ENCODE measurements around the gene MAGEB10. TPM values are rescaled to one million over a fixed set of nuclear protein-coding genes. Genes with fewer than 3 reads are reported as not detected.

MAGEB10 gene
- not detected for total RNA-seq
- long read RNA-seq: 0 reads

DNA sequence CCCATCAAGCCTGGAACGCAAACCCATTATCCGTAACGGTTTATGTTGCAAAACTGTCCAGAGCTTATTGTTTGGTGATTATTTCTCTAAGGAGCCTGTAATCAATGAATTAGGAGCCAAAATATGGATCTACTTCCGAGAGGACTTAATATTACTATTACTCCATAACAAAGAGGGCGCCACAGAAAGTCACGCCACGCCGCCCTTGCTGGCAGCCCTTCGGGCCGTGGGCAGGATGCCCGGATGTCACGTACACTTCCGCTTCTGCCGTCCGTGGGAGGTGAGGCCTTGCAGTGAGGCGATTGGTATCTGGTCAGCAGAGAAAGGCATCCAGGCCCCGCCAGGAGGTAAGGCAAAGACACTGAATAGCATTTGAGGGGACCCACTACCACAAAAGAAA, at the start of gene MAGEB10:
TSS of gene MAGEB10 (plus strand) at position 301 of the 400 bp plus-strand sequence. CDS start 13,317 bp downstream, outside the sequence.
- DNase-seq: no peak
- intact Hi-C loops (cut with micrococcal nuclease): no loop called here
- Histone ChIP-seq H3K27me3 (ENCODE audit: low read depth) (no peaks in the 10 kb centered on the region), H3K4me3 (no peak within 1 kb of the TSS), H3K27ac (replicated peaks) (no peak within 1 kb of the TSS), H3K4me1 (no peaks in the 10 kb centered on the region), H3K9me3 (replicated peaks) (no peaks in the 10 kb centered on the region), H3K36me3 (no peaks in the 10 kb centered on the region)
- TF ChIP-seq, protein P1, sequence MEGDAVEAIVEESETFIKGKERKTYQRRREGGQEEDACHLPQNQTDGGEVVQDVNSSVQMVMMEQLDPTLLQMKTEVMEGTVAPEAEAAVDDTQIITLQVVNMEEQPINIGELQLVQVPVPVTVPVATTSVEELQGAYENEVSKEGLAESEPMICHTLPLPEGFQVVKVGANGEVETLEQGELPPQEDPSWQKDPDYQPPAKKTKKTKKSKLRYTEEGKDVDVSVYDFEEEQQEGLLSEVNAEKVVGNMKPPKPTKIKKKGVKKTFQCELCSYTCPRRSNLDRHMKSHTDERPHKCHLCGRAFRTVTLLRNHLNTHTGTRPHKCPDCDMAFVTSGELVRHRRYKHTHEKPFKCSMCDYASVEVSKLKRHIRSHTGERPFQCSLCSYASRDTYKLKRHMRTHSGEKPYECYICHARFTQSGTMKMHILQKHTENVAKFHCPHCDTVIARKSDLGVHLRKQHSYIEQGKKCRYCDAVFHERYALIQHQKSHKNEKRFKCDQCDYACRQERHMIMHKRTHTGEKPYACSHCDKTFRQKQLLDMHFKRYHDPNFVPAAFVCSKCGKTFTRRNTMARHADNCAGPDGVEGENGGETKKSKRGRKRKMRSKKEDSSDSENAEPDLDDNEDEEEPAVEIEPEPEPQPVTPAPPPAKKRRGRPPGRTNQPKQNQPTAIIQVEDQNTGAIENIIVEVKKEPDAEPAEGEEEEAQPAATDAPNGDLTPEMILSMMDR (IDR thresholded peaks at IDR 0.05; ENCODE audit: borderline replicate concordance): no peak

GRCh38 chrX:27765718-27766117, 42.1 kb upstream of the MAGEB10 start:
- Histone ChIP-seq H3K4me3 (no peak overlapping the region), H3K36me3 (no peaks in the 10 kb centered on the region), H3K9me3 (replicated peaks) (no peaks in the 10 kb centered on the region), H3K27ac (replicated peaks) (no peak overlapping the region), H3K27me3 (ENCODE audit: low read depth) (no peaks in the 10 kb centered on the region), H3K4me1 (no peaks in the 10 kb centered on the region)
- DNase-seq: no peak
- TF ChIP-seq, protein P1 (IDR thresholded peaks at IDR 0.05; ENCODE audit: borderline replicate concordance): no peak
- intact Hi-C loops (cut with micrococcal nuclease): no loop called here

DNA sequence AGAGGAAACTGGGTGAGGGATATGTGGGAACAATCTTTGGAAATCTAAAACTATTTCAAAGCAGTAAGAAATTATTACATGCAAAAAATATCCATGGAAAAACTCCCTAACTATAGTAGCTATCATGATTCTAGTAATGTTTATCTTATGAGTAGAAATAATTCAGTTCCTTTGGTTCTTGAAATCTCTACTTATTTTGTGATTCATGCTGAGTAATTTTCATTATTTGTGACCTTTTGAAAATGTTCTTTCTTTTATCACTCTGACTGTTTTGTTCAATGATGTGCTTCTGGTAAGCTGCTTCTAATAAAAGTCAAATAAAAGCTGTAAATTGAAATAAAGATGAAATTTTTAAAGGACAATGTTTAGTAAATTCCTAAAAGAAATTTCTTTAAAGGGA, 40.4 kb upstream of the MAGEB10 start:
- Histone ChIP-seq H3K4me1 (no peaks in the 10 kb centered on the region), H3K9me3 (replicated peaks) (no peaks in the 10 kb centered on the region), H3K4me3 (no peak overlapping the region), H3K27me3 (ENCODE audit: low read depth) (no peaks in the 10 kb centered on the region), H3K36me3 (no peaks in the 10 kb centered on the region), H3K27ac (replicated peaks) (no peak overlapping the region)
- intact Hi-C loops (cut with micrococcal nuclease): no loop called here
- DNase-seq: no peak
- TF ChIP-seq, protein P1 (IDR thresholded peaks at IDR 0.05; ENCODE audit: borderline replicate concordance): no peak

- Histone ChIP-seq H3K27ac (replicated peaks) (no peak overlapping the region), H3K4me3 (no peak overlapping the region), H3K36me3 (no peaks in the 10 kb centered on the region), H3K27me3 (ENCODE audit: low read depth) (no peaks in the 10 kb centered on the region), H3K9me3 (replicated peaks) (no peaks in the 10 kb centered on the region), H3K4me1 (no peaks in the 10 kb centered on the region)
- DNase-seq: no peak
- TF ChIP-seq, protein P1 (IDR thresholded peaks at IDR 0.05; ENCODE audit: borderline replicate concordance): no peak
- intact Hi-C loops (cut with micrococcal nuclease): no loop called here
These were observed 31.8 kb upstream of the MAGEB10 start for GRCh38 chrX:27775984-27776383.

DNA sequence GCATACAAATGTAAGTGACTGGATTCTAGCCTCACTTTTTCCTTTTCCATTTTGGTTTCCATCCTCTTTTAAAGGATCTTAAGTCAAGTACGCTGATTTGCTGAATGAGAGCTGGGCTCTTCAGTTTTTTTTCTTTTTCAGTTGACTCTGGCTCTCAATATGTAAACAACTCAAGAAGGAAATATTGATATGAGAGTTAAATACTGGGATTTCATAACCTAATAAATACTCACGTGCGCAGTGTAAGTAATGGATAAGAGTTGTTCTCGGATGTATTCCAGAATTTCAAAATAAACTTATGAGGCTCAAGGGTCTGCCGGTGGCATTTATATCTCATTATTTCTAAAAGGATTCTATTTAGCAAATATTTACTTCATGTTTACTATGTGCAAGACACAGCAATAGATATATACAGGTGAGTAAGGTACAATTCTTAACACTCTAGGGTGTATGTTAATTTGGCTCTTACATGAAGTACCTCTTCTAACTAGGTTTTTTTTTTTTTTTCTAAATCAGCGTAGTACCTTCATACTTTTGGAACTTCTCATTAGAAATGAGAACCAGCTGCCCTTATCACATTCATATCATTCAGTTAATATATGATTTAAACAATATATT, 11.0 kb upstream of the MAGEB10 start:
- Histone ChIP-seq H3K27ac (replicated peaks) (no peak overlapping the region), H3K9me3 (replicated peaks) (no peaks in the 10 kb centered on the region), H3K27me3 (ENCODE audit: low read depth) (no peaks in the 10 kb centered on the region), H3K4me3 (no peak overlapping the region), H3K4me1 (no peaks in the 10 kb centered on the region), H3K36me3 (no peaks in the 10 kb centered on the region)
- TF ChIP-seq, protein P1 (IDR thresholded peaks at IDR 0.05; ENCODE audit: borderline replicate concordance): no peak
- no peak for DNase-seq
- intact Hi-C loops (cut with micrococcal nuclease): no loop called here

Measured in left ventricle myocardium inferior (tissue), 1 donor.